Caco-2 (cell line): ENCODE results near the gene TMPRSS3. TPM values are rescaled to one million over a fixed set of nuclear protein-coding genes. Genes with fewer than 3 reads are reported as not detected.

Experiments
- BruUV-seq: library from RNA; stranded (reverse); fragments of 400-500 nt; replicated peaks from 2 replicates; lab custom pipeline; 2021; lab: Mats Ljungman, UMichigan
- CTCF ChIA-PET: fragments of 300-600 bp; sonication (Branson Sonifier 250); formaldehyde crosslinking; loops from one replicate; lab custom pipeline; 2022; ENCODE audit warnings: antibody characterized with exemption; lab: Charles Lee
- POLR2A ChIA-PET: fragments of 300-600 bp; sonication (Branson Sonifier 250); formaldehyde crosslinking; loops from one replicate; lab custom pipeline; 2022; ENCODE audit warnings: antibody characterized with exemption; lab: Charles Lee
- DNase-seq, 2 experiments: peaks; one replicate each; pipeline versions ENCODE4 v3.0.0 to v3.0.0-alpha.2; 2020 to 2022
- H3K27me3 ChIP-seq: replicated peaks from 2 replicates; pipeline ENCODE4 v1.6.0; 2011; ENCODE audit warnings: low read length; ENCODE audit not compliant: control insufficient read depth, insufficient read depth
- H3K36me3 ChIP-seq: 2 replicates; pipeline ENCODE4 v1.5.1; 2011; ENCODE audit warnings: low read length; ENCODE audit not compliant: control insufficient read depth, insufficient read depth
- H3K4me1 ChIP-seq: fragments of 250-450 bp; sonication (Bioruptor Pico); 2 replicates; pipeline ENCODE4 v1.5.1; 2020; ENCODE audit warnings: mild to moderate bottlenecking
- H3K4me3 ChIP-seq: 2 replicates; pipeline ENCODE4 v1.5.1; 2011; ENCODE audit warnings: low read depth, mild to moderate bottlenecking, control low read depth, low read length
- H3K9me3 ChIP-seq: fragments of 250-450 bp; sonication (Bioruptor Pico); 2 replicates; pipeline ENCODE4 v1.5.1; 2020; ENCODE audit warnings: mild to moderate bottlenecking, moderate library complexity
- H3K27ac Mint-ChIP-seq: one replicate; pipeline ENCODE4 v1.8.0; 2022; ENCODE audit warnings: mixed read lengths; ENCODE audit not compliant: unreplicated experiment
- H3K27me3 Mint-ChIP-seq: one replicate; pipeline ENCODE4 v1.8.0; 2022; ENCODE audit warnings: mixed read lengths; ENCODE audit not compliant: insufficient read depth, unreplicated experiment
- H3K36me3 Mint-ChIP-seq: one replicate; pipeline ENCODE4 v1.8.0; 2022; ENCODE audit warnings: mild to moderate bottlenecking, mixed read lengths; ENCODE audit not compliant: insufficient read depth, unreplicated experiment
- H3K4me1 Mint-ChIP-seq: one replicate; pipeline ENCODE4 v1.8.0; 2022; ENCODE audit warnings: low read depth, mixed read lengths; ENCODE audit not compliant: unreplicated experiment
- H3K4me3 Mint-ChIP-seq: one replicate; pipeline ENCODE4 v1.8.0; 2022; ENCODE audit warnings: mild to moderate bottlenecking, moderate library complexity, mixed read lengths; ENCODE audit not compliant: unreplicated experiment
- H3K9me3 Mint-ChIP-seq: one replicate; pipeline ENCODE4 v1.8.0; 2022; ENCODE audit warnings: mixed read lengths; ENCODE audit not compliant: unreplicated experiment
- intact Hi-C: fragments of 100-400 bp; cut with micrococcal nuclease; formaldehyde crosslinking; loops from one replicate; pipeline ENCODE4 v1.10.0; 2022; ENCODE audit not compliant: unreplicated experiment
- total RNA-seq: library from RNA; stranded (reverse); gene quantifications from 2 replicates; pipeline ENCODE4 v1.2.3, GENCODE V29; 2022
- TF ChIP-seq, protein P1 (sequence below), 2 experiments: fragments of 200-600 bp in 1 of 2; IDR thresholded peaks; 1 replicate in 1 of 2; 2 replicates in 1 of 2; pipeline versions ENCODE4 v1.5.1 to v1.8.0; 2011 to 2022; ENCODE audit warnings: antibody characterized with exemption in 1 of 2, control low read depth in 1 of 2, inconsistent platforms in 1 of 2, low read depth in 1 of 2, low read length in 1 of 2, mild to moderate bottlenecking in 1 of 2, moderate library complexity in 1 of 2; ENCODE audit not compliant: insufficient read depth in 1 of 2, severe bottlenecking in 1 of 2, unreplicated experiment in 1 of 2

Gene TMPRSS3
- total RNA-seq, 1 experiment from 2014 or later: not detected

DNA sequence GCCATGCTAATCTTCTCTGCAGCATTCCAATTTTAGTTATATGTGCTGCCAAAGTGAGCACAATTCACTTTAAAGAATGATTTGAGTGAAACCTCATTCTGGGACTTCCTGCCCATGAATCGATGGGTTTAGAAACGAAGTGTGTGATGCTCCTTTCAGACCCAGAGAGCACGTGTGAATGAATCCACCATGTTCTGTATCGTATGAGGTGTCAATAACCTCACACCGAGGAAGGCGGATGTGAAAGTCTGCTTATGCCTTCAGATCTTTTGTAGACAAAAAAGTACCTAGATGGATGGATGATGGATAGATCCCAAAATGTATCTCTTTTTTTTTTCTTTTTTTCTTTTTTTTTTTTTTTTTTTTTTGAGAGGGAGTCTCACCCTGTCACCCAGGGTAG is 21.7 kb upstream of the TMPRSS3 start:
- Histone ChIP-seq H3K4me3 (no peak overlapping the region), H3K9me3 (no peaks in the 10 kb centered on the region), H3K4me1 (no peaks in the 10 kb centered on the region), H3K27me3 (no peaks in the 10 kb centered on the region), H3K36me3 (no peaks in the 10 kb centered on the region)
- no peaks in the 10 kb centered on the region for H3K36me3 Mint-ChIP-seq
- no TSS peak for BruUV-seq
- DNase-seq: no peak
- H3K4me3 Mint-ChIP-seq: no peak overlapping the region
- no peaks in the 10 kb centered on the region for H3K4me1 Mint-ChIP-seq
- intact Hi-C loops: no loop called here
- TF ChIP-seq, protein P1, sequence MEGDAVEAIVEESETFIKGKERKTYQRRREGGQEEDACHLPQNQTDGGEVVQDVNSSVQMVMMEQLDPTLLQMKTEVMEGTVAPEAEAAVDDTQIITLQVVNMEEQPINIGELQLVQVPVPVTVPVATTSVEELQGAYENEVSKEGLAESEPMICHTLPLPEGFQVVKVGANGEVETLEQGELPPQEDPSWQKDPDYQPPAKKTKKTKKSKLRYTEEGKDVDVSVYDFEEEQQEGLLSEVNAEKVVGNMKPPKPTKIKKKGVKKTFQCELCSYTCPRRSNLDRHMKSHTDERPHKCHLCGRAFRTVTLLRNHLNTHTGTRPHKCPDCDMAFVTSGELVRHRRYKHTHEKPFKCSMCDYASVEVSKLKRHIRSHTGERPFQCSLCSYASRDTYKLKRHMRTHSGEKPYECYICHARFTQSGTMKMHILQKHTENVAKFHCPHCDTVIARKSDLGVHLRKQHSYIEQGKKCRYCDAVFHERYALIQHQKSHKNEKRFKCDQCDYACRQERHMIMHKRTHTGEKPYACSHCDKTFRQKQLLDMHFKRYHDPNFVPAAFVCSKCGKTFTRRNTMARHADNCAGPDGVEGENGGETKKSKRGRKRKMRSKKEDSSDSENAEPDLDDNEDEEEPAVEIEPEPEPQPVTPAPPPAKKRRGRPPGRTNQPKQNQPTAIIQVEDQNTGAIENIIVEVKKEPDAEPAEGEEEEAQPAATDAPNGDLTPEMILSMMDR (IDR thresholded peaks at IDR 0.05; ENCODE audit: insufficient read depth in 1 of 2, low read depth in 1 of 2, low read length in 1 of 2, severe bottlenecking in 1 of 2, unreplicated experiment in 1 of 2): no peak
- peaks cover 9% of the 10 kb centered on the region for H3K27me3 Mint-ChIP-seq
- H3K27ac Mint-ChIP-seq: no peak overlapping the region
- ChIA-PET POLR2A (no interaction called here), CTCF (interaction anchor here (0.6 kb wide), 1 partner anchor 758 kb away, joined by 3 read pairs; no protein-coding TSS in a partner anchor)
- H3K9me3 Mint-ChIP-seq: no peaks in the 10 kb centered on the region

DNA sequence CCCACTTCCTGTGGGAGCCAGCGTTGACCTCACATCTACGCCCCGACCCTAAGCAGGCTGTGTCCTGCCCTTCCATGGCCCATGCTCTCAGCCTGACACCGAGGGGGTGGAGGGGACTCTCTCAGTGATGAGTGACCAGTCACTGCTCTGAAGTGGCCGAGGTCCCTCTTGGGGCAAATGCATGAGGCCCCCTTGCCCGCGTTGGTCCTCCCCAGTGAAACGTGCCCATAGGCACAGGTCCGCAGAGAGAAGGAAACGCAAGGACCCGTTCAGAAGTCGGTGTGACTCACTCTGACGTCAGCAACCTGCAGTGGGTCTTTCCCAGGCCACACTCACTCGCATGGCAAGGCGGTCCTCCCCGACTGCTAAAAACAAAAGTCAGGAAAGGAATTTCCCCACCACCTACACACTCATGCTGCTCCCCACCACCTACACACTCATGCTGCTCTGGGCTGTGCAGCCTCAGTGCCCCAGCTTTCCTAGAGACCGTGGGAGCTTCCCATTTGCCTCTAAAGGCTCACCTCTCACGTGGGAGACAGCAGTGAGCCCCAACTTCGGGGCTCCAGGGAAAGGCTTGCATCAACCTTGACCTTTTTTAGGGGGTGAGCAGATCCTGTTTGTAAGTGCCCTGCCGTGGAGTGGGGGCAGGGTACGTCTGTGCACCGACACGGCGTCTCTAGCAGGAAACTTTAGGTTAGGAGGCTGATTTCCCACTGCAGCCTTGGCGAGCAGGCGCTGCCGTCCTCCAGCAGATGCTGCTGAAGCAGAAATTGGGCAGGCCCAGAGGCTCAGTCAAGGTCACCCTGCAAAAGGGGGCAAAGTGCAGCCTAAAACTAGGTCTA is 19.3 kb upstream of the TMPRSS3 start:
- no peaks in the 10 kb centered on the region for H3K36me3 Mint-ChIP-seq
- no peak overlapping the region for H3K27ac Mint-ChIP-seq
- no TSS peak for BruUV-seq
- Histone ChIP-seq H3K9me3 (no peaks in the 10 kb centered on the region), H3K27me3 (no peaks in the 10 kb centered on the region), H3K4me3 (no peak overlapping the region), H3K4me1 (no peaks in the 10 kb centered on the region), H3K36me3 (no peaks in the 10 kb centered on the region)
- ChIA-PET POLR2A (no interaction called here), CTCF (no interaction called here)
- intact Hi-C loops: no loop called here
- no peak for DNase-seq
- peaks cover 4% of the 10 kb centered on the region for H3K27me3 Mint-ChIP-seq
- no peaks in the 10 kb centered on the region for H3K4me1 Mint-ChIP-seq
- H3K4me3 Mint-ChIP-seq: no peak overlapping the region
- TF ChIP-seq, protein P1 (IDR thresholded peaks at IDR 0.05; ENCODE audit: insufficient read depth in 1 of 2, low read depth in 1 of 2, low read length in 1 of 2, severe bottlenecking in 1 of 2, unreplicated experiment in 1 of 2): no peak
- no peaks in the 10 kb centered on the region for H3K9me3 Mint-ChIP-seq

DNA sequence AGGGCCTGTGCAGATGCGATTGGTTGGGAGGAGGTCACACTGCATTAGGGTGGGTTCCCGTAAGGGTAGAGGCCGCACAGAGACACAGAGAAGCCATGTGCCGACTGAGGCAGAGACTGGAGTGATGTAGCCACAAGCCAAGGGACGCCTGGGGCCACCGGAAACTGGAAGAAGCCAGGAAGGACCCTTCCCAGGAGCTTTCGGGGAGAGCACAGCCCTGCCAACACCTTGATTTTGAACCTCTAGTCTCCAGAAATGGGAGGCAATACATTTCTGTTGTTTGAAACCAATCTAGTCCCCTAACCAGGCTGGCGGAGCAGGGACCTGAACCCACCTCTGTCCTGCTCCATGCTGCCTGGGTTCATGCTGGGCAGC is 18.7 kb upstream of the TMPRSS3 start:
- Mint-ChIP-seq H3K27ac (no peak overlapping the region), H3K9me3 (no peaks in the 10 kb centered on the region), H3K4me1 (no peaks in the 10 kb centered on the region), H3K36me3 (no peaks in the 10 kb centered on the region), H3K4me3 (no peak overlapping the region), H3K27me3 (peaks cover 4% of the 10 kb centered on the region)
- CTCF ChIA-PET: no interaction called here
- no peaks in the 10 kb centered on the region for H3K4me1 ChIP-seq
- POLR2A ChIA-PET: no interaction called here
- no TSS peak for BruUV-seq
- H3K27me3 ChIP-seq: no peaks in the 10 kb centered on the region
- no peak for DNase-seq
- H3K9me3 ChIP-seq: no peaks in the 10 kb centered on the region
- TF ChIP-seq, protein P1 (IDR thresholded peaks at IDR 0.05; ENCODE audit: insufficient read depth in 1 of 2, low read depth in 1 of 2, low read length in 1 of 2, severe bottlenecking in 1 of 2, unreplicated experiment in 1 of 2): no peak
- intact Hi-C loops: no loop called here
- H3K36me3 ChIP-seq: no peaks in the 10 kb centered on the region
- no peak overlapping the region for H3K4me3 ChIP-seq
